Hematopoietic multipotent progenitor cell treated with erythropoietin and hydrocortisone succinate and interleukin-3 and kit ligand, for 8 days (in vitro differentiated cells): ENCODE results near the gene MAOA.
A peak's percentile ranks its signal among the peaks of the same experiment; 100 is the strongest.
"Not testable (repeated sequence)": the region's sequence is repeated elsewhere in the genome, so short reads cannot be mapped to it uniquely, and the experiment has no call there.

ENCODE experiments used
- DNase-seq: peaks from one replicate; pipeline ENCODE4 v3.0.0-alpha.2; 2015

MAOA gene

GRCh38 chrX:43656005-43656494 lies at the start of gene MAOA:
Gene MAOA (plus strand): TSS chrX:43656299. CDS start chrX:43656342, 43 bp downstream.
- peak; percentile 28 for DNase-seq

- DNase-seq: no peak
Observed at GRCh38 chrX:43612400-43612799, 43.7 kb upstream of the MAOA start.

GRCh38 chrX:43615660-43616059 lies 40.4 kb upstream of the MAOA start:
- DNase-seq: no peak

- no peak for DNase-seq
Observed at GRCh38 chrX:43618366-43619205, 37.5 kb upstream of the MAOA start.

GRCh38 chrX:43619861-43620260 lies 36.2 kb upstream of the MAOA start:
- DNase-seq: not testable (repeated sequence)

GRCh38 chrX:43627147-43627546 lies 29.0 kb upstream of the MAOA start:
- DNase-seq: no peak

- no peak for DNase-seq
Observed at GRCh38 chrX:43627669-43628068, 28.4 kb upstream of the MAOA start.

- no peak for DNase-seq
Observed at GRCh38 chrX:43629229-43629628, 26.9 kb upstream of the MAOA start.

- no peak for DNase-seq
Observed at GRCh38 chrX:43631841-43632240, 24.3 kb upstream of the MAOA start.

GRCh38 chrX:43633081-43633480 lies 23.0 kb upstream of the MAOA start:
- DNase-seq: no peak

GRCh38 chrX:43633757-43634156 lies 22.3 kb upstream of the MAOA start:
- DNase-seq: no peak

GRCh38 chrX:43640482-43640881 lies 15.6 kb upstream of the MAOA start:
- DNase-seq: no peak

- no peak for DNase-seq
Observed at GRCh38 chrX:43641691-43642090, 14.4 kb upstream of the MAOA start.

- no peak for DNase-seq
Observed at GRCh38 chrX:43643201-43643600, 12.9 kb upstream of the MAOA start.

GRCh38 chrX:43643662-43644061 lies 12.4 kb upstream of the MAOA start:
- no peak for DNase-seq

- no peak for DNase-seq
Observed at GRCh38 chrX:43644124-43644701, 11.9 kb upstream of the MAOA start.

- no peak for DNase-seq
Observed at GRCh38 chrX:43646800-43647199, 9.3 kb upstream of the MAOA start.

- DNase-seq: peak; percentile 91
Observed at GRCh38 chrX:43654431-43655150, 1.5 kb upstream of the MAOA start.

- peak; percentile 25 for DNase-seq
Observed at GRCh38 chrX:43655151-43656004, 721 bp upstream of the MAOA start.

- peak; percentile 65 for DNase-seq
Observed at GRCh38 chrX:43657671-43658070, 1.6 kb downstream of the MAOA start.

GRCh38 chrX:43661521-43662240 lies 5.6 kb downstream of the MAOA start:
- no peak for DNase-seq

- no peak for DNase-seq
Observed at GRCh38 chrX:43663173-43663572, 7.1 kb downstream of the MAOA start.
